NCI-H146 treated with DMSO at 0.1 percent for 48 hours (cell line): Measurements from ENCODE around the gene ACAD8.
"Not testable (repeated sequence)": the region's sequence is repeated elsewhere in the genome, so short reads cannot be mapped to it uniquely, and the experiment has no call there.

Experiments used
- DNase-seq: peaks from one replicate; lab custom pipeline; 2025; ENCODE audit not compliant: unreplicated experiment; lab: John Stamatoyannopoulos, UW

The ACAD8 gene

DNA sequence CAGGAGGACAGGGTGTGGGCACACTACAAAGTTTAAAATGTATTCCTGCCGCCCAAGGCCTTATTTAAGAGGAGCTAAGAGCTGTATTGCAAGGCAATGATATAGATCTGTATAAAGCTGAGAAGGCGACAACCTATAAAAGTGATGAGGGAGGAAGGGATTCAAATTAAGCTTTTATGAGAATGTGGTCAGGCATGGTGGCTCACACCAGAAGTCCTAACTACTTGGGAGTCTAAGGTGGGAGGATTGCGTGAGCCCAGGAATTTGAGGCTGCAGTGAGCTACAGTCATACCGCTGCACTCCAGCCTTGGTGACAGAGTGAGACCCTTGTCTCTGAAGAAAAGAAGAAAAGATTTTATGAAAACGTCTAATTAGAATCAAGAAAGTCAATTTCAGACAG is 13.1 kb downstream of the ACAD8 start:
- DNase-seq: no peak

DNA sequence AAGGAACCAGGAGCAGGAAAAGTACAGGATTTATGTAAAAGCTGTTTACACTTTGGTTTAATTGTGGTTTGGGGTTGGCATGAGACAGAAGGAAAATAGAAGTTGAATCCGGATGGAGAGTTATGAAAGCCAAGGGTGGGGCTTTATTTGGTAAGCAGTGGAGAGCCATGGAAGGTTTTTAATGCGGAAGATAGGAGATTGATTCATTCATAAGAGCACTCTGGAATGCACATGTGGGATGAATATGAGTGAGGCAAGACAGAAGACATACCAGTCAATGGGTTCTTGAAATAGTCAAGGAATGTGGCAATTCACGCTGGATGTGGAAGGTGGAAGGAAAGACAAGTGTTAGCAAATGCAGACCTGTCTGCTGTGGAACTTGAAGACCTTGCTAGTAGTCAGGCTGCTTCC is 13.5 kb downstream of the ACAD8 start:
- DNase-seq: no peak

DNA sequence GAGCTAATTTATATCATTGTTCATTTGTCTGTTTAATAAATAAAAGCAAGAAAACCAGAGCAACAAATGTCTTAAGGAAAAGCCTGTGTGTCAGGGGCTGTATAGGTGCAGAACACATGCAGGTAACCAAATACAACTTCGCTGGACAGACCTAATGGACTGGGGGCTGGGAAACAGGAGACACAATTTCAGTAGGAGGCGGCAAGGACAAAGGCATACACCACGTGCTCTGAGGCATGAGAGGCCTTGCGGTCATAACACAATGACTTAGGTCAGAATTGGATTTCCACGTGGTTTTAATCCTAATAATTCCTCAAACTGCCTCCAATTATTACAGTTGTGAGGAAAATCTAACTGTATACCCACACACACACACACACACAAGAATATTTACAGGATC is 14.1 kb downstream of the ACAD8 start:
- DNase-seq: no peak

DNA sequence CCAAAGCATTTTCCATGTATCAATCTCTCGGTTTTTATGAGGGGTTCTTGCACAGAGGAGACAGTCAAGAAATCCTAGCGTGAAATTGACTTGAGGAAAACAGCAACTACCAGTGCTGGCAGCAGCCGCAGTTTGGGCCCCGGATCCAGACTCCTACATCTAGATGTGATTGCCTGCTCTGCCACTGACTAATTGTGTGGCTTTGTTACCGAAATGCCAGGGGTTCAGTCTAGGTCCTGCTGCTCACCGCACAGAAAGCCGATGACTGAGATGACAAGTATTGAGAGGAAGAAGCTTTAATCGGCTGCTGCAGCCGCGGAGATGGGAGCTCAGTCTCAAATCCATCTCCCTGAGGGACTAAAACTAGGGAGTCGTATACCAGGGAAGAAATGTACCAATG is 14.6 kb downstream of the ACAD8 start:
- DNase-seq: no peak

DNA sequence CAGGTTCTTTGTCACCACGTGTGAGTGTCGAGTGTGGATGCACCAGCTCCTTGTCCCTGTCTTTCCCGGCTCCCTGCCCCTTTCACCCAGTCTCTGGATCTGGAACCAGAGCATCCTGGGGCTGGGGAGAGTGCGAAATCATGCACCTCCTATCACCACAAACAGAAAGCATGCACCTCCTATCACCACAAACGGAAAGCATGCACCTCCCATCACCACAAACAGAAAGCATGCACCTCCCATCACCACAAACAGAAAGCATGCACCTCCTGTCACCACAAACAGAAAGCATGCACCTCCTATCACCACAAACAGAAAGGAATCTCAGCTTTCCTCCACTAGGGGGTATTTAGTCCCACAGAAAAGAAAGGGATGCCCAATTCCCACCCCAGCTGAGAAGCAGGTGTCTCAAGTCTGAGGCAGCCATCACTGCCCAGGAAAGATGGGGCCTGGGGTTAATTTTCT is 16.9 kb downstream of the ACAD8 start:
- no peak for DNase-seq

DNA sequence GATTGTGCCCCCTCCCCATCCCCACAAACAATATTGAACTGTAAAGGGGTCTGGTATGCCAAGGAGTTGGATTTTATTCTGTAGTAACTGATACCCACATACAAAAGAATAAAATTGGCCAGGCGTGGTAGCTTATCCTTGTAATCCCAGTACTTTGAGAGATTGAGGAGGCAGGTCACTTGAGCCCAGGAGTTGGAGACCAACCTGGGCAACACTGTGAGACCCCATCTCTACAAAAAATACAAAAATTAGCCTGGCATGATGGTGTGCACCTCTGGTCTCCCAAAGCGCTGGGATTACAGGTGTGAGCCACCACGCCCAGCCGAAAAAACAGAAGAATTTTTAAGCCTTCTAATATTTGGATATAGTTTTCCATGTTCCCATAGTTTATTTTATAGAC is 18.6 kb downstream of the ACAD8 start:
- DNase-seq: no peak

DNA sequence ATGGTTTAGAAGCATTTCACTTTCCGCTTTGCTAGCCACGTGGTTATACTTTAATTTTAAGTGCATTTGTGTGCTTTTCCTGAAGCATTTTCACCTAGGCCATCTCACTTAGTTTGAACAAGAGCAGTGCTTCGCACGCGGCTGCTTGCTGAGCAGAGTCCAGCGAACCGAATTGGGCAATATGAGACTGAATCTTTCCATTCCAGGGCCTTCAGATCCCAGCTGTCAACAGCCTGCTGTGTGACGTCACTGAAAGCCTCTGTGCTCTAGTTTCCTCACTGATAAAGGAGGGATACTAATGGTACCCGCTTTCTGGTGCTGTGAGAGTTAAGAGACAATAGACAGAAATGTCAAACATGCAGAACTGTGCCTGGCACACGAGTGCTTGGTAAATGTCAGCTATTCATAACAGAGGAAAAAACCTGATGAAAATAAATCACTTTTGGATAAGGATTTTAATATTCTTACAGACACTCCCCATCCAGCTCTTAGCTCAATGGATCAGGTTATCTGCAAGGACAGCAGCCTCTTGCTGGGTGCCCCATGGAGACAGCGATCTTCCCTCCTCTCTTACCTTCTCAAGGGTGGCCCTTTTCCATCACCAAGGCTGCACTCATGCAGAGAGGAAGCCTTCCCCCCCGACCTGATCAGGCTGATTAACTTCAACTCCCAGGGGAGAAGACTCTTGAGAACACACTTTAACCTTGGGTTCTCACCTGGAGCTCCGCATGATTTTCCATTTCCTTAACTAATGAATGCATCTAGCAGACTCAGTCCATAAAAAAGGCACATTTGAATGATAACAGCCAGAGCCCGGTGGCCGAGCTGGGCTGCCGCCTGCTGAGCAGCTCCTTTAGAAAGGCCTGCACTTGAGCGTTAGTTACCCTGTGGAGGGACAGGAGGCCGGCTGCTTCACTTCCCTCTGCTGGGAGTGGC is 19.3 kb downstream of the ACAD8 start:
- peak; percentile 16 for DNase-seq

DNA sequence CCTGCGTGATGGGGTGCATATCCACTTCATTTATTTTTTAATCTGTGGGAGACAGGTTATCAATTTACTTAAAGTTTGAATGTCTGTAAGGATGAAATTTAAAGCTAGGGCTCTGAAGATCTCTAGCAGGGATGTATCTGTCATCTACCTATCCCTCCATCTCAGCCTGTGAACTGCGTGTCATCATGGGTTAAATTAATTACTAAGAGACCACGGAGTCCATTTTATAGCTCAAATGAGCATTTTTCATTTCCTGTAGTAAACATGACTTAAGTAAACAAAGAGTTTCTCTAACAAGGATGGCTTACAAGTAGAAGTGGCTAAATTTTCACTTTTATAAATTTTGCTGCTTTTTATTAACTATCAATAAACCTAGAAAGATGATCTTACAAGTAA is 19.9 kb downstream of the ACAD8 start:
- no peak for DNase-seq

DNA sequence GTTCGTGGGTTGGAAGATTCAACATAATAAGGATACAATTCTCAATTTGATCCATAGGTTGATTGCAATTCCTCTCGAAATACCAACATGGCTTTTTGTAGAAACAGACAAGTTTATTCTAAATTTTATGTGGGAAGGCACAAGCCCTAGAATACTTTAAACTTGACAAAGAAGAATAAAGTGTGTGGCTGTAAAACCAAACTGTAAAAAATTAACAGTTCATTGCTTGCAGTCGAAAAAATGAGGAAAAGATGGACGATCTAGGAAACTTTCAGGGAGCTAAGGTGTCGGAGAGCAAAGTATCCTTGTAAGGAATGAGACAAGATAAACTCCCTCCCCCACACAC is 21.8 kb downstream of the ACAD8 start:
- DNase-seq: no peak

DNA sequence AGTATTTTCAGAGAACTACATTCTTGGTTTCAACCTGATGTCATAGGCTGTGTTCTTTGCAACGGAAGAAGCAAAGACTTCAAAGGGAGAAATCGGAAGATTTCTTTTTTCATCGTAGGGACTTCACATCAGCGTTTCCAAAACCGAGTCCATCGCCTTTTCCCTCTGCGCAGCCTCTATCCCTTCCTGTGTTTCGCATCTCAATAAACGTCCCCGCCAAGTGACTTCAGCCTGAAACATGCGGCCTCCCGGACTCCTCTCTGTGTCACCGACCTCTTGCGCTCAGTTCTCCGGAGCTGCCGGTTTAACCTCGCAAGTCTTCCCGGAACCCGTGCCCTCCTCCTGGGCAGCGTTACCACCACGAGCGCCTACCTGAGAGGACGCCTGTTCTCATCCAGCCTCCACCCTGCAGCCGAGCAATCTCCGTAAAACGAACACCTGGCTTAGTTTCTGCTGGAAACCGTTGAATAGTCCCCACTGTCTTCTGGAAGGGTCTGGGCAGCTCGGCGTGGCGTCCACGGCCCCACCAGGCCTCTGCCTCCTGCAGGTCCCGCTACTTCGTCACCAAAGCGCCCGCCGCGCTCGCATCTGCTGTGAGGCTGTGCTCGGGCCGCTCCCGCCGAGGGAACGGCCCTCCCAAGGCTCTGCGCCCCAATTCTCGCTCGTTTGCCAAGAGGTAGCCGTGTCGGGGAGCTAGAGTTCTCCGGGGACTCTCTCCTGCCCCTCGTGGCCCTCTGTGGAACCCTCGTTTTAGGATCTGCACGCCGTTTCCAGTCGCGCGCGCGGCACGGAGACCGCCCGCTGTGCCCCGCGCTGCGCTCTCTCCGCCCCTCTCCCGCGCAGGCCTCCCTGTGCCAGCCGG is 22.4 kb downstream of the ACAD8 start, which contains the start of gene GLB1L3:
Gene GLB1L3 (plus strand): TSS at position 846 of the 862 bp plus-strand sequence. CDS start 362 bp downstream, outside the sequence.
- DNase-seq: peak; percentile 66

DNA sequence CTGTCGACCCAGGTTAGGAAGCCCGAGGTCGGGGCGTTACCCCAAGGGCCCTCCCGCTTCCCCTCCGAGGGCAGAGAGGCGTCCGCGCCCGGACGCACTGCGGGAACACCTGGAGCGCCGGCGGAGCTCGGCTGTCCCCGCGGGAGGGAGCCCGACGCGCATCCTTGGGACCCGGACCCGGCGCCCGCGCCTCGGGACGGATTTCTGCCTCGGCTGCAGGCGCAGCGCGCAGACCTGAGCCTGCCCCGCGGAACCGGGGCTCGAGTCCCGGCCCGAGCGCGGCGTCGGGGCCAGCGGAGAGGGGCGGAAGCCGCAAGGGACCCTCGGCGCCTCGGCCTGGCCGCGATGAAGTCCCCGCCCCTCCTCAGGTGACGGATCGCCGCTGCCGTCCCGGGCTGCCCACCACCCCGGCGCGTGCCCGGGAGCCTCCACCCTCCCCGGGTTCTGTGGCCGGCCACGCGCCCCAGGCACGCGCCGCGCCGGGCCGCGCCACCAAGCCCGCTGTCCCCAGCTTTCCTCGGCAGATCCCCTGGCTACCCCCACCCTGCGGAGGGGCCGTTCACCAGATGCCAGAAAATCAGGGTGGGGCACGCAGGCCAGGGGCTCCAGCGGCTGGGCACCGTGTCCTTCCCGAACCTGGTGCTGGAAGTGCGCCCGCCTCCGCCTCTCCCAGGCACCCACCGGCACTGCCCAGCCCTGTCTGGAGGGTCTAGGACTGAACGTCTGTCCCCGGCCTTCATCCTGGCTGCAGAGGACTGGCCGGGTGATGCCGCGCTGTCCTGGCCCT is 23.2 kb downstream of the ACAD8 start:
- no peak for DNase-seq

DNA sequence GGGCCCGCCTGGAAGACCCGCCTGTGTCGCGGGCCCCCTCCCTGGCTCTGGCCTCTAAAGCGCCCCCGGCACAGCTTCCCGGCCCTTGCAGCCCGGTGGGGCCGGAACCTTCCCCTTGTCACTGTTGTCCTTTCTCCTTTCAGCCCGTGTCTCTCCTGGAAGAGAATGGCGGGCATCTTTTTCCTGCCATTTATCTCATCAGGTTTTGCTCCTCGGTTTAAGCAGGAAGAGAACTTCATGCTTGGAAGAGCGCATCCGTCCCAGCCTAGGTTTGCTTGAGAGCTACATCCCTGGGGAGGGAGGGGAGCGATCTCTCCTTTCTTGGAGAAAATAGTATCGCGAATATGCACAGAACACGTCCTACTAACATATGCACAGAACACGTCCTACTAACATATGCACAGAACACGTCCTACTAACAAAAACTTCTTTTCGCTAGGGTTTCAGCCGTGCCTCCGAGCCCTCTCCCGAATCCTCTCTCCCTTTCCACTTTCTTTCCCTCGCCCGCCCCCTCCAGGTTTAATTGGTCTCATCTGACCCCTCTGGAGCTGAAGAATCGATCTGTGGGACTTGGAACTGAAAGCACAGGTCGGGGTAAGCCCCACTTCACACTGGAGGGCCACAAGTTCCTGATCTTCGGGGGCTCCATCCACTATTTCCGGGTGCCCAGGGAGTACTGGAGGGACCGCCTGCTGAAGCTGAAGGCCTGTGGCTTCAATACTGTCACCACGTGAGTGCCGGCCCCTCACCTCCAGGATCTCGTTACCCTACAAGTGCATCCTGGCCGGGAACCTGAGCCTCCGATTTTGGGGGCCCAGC is 24.0 kb downstream of the ACAD8 start:
- DNase-seq: no peak

DNA sequence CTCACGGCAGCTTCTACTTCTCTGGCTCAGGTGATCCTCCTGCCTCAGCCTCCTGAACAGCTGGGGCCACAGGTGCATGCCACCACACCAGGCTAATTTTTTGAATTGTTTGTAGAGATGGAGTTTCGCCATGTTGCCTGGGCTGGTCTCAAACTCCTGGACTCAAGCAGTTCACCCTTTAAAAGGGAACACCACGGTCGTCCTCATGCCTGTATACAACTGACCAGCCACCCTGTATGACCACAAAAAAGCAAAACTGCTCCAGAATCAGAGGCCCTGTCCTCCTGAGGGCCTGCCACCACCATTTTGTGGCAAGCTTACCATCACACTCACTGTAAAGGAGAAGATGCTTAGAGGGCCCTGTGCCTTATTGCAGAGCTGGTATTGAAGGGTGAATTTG is 25.0 kb downstream of the ACAD8 start:
- no peak for DNase-seq

DNA sequence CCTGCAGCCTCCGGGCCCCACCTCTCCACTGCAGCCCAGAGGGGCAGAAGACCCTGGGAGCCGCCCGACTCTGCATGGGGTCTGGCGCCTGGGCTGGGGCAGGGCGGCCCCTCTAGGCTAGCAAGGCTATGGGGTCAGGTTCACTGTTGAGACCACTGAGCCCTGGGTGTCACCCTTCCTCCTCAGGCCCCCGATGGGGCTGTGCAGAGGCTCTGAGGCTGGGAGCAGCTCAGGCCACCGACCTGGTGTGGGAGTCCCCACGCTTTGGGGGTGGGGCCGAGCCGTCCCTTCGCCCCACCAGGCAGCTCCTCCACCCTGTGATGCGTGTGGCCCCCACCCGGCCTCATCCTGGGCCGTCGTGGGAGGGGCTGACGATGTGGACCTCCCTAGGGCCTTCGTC is 28.3 kb downstream of the ACAD8 start:
- DNase-seq: not testable (repeated sequence)

DNA sequence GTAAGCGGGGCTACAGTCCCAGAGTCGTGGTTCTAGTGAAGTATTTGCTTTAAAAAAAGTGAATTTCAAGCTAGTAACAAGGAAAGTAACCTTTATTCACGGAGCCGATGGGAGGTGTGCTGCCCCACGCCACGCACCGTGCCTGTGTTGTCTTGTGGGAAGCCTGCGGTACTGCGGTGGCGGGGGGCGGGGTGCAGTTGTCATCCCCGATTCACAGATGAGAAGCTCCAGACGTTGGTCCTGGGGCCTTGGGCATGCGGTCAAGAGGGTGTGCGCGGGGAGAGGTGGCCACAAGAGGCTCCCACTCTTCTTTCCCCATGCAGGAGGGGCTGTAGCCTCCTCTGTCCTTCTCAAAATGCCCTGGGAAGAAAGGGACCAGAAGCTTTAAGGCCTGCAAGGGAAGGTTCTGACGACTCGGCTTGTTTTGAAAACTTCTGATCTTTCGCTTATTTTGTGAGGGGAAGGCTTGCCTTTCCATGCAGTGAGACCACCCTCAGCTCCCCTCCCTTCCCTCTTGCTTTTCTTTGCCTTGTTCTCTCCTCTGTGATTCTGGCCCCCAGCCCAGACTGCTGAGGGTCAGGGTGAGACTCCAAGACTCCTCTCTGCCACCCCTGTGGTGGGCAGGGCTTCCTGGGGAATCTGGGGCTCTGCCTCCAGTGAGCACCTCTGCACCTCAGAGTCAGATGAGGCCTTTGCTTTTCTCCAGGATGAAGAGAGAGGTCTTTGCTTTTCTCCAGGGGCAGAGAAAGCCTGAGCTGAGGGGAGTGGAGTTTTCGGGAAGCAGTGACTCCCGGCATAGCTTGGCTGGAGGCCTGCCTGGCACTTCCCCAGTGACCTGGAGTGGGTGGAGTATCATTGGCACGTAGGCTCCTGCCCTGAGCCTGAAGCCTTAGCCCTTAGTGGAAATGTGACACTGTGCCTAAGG is 29.0 kb downstream of the ACAD8 start:
- no peak for DNase-seq

DNA sequence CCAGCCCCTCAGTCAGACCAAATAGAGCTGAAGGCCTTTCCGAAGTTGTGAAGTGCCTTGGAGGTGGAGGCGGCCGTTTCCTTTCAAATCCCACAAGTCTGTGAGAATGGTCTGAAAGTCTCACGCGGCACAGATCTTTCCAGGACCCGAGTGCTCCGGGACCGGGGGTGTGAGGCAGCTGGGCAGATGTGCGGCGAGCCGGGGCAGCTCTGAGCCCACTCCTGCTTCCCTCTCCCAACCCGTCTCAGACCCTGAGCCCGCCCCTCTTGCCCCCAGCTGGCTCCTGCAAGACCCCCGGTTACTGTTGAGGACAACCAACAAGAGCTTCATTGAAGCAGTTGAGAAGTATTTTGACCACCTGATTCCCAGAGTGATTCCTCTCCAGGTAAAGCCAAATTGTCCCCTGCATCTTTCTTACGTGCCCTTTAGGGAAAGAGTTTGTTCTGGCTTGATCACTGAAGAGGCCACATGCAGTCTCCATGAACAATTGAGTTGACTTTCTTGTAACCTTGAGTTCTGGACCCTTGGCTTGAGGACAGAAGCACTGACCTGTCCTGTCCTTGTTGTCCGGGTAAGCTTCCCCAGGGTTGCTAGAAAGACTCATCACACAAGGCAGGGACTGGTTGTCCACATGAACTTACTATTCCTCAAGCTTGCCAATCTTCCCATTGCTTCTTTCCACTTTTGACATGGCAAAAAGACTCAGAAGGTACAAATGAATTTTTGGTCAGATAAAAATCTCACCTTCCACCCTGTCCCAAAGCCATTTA is 30.3 kb downstream of the ACAD8 start:
- DNase-seq: no peak

DNA sequence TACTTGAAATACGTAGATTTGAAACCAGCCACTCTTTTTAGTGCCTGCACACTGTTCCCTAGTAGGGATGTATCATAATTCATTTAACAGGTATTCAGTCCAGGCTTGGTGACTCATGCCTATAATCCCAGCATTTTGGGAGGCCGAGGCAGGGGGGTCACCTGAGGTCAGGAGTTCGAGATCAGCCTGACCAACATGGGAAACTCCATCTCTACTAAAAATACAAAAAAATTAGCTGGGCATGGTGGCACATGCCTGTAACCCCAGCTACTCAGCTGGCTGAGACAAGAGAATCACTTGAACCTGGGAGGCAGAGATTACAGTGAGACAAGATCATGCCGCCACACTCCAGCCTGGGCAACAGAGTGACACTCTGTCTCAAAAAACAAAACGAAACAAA is 31.0 kb downstream of the ACAD8 start:
- DNase-seq: not testable (repeated sequence)

DNA sequence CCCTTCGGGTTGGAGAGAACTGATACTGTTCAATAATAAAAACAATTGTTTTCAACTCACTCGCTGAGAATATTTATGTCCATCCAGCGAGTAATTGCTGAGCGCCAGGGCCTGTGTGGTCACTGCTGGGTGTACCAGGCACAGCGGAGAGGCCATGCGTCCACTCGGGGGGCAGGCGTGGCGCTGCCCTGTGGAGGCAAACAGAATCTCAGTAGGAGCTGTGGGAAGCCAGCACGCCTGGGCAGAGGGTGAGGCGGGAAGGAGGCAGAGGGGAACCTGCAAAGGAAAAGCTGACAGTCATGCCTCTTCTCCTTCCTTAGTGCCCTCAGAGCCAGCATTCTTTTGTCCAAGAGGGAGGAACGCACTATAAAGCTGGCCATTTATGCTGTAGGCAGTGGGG is 34.2 kb downstream of the ACAD8 start:
- no peak for DNase-seq
